VCaP (cell line): Measurements from ENCODE around the gene TCF3.
"Not testable (repeated sequence)": the region's sequence is repeated elsewhere in the genome, so short reads cannot be mapped to it uniquely, and the experiment has no call there.

Experiments
- H3K27ac ChIP-seq: fragments of 450-650 bp; 2 replicates; pipeline ENCODE4 v1.5.1; 2017
- TF ChIP-seq, protein P1 (sequence below): fragments of 450-650 bp; conservative IDR thresholded peaks from 2 replicates; pipeline ENCODE4 v1.5.1; 2017; ENCODE audit warnings: mild to moderate bottlenecking, moderate library complexity

The TCF3 gene

DNA sequence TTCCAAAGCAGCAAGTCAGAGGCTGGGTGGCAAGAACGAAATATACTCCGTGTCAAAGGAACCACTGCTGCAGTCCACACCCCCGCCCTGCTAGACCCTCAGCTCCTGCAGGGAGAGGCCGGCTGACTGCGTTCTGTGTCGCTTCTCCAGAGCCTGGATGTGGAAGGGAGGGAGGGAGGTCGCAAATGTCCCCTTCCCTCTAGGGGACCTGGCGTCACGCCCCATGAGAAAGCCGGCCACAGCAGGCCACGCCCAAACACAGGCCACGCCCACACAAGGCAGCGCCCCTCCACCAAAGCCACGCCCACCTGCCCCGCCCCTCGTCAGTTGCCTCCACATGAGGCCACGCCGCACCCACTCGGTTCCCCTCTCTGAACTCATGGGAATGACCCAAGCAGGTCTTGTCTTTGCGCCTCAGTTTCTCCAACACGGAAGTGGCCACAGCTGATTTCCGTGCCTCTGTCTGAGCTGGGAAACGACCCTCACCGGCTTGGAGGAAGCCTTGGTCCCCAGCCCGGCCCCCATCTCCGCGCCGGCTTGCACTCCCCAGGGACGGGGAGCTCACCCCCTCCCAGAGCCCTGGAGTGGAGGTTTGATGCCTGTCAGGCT is 38.4 kb upstream of the TCF3 start:
- no peak overlapping the region for H3K27ac ChIP-seq
- TF ChIP-seq, protein P1, sequence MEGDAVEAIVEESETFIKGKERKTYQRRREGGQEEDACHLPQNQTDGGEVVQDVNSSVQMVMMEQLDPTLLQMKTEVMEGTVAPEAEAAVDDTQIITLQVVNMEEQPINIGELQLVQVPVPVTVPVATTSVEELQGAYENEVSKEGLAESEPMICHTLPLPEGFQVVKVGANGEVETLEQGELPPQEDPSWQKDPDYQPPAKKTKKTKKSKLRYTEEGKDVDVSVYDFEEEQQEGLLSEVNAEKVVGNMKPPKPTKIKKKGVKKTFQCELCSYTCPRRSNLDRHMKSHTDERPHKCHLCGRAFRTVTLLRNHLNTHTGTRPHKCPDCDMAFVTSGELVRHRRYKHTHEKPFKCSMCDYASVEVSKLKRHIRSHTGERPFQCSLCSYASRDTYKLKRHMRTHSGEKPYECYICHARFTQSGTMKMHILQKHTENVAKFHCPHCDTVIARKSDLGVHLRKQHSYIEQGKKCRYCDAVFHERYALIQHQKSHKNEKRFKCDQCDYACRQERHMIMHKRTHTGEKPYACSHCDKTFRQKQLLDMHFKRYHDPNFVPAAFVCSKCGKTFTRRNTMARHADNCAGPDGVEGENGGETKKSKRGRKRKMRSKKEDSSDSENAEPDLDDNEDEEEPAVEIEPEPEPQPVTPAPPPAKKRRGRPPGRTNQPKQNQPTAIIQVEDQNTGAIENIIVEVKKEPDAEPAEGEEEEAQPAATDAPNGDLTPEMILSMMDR: no peak

DNA sequence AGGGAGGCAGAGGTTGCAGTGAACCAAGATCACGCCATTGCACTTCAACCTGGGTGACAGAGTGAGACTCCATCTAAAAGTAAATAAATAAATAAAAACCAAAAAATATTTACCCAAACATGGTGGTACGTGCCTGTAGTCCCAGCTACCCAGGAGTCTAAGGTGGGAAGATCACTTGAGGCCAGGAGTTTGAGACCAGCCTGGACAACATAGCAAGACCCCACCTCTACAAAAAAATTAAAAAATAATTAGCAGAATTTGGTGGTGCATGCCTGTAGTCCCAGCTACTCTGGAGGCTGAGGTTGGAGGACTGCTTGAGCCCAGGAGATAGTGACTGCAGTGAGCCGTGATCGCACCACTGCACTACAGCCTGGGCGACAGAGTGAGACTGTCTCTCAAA is 33.4 kb upstream of the TCF3 start:
- not testable (repeated sequence) for H3K27ac ChIP-seq

DNA sequence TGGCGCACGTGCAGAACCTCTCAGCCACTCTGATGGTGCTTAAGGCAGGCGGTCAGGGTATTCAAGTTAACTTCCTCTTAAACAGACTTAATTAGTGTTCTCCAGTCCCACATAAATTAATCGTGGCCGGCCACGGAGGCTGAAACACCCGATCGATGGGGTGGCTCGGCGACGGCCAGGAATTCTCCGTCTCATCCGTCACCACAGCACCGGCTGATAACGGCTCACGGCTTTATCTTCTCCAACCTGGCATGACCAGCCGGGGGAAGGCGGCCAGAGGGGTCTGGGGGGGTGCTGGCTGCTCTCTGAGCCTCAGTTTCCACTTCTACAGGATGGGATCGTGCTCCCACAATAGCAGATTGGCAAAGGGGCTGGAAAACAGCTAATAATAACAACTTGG is 32.6 kb upstream of the TCF3 start:
- TF ChIP-seq, protein P1: no peak

DNA sequence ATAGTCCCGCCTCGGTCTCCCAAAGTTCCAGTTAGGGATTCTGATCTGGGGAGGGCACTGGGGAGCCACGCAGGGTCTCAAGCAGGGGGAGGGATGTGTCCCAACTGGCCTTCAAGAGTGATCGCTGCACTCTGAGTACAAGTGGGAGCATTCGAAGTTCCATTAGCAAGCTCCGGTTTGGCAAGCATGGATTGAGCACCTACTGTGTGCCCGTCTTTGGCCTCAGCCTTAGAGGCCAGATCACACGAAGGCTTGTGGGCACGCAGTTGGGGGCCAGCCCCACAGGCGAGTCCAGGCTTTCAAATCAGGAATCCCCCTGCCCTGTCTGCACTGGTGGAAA is 32.1 kb upstream of the TCF3 start:
- TF ChIP-seq, protein P1: no peak
- H3K27ac ChIP-seq: no peak overlapping the region

More for the DNA sequence above, 32.6 kb upstream of the TCF3 start:
- no peak overlapping the region for H3K27ac ChIP-seq

DNA sequence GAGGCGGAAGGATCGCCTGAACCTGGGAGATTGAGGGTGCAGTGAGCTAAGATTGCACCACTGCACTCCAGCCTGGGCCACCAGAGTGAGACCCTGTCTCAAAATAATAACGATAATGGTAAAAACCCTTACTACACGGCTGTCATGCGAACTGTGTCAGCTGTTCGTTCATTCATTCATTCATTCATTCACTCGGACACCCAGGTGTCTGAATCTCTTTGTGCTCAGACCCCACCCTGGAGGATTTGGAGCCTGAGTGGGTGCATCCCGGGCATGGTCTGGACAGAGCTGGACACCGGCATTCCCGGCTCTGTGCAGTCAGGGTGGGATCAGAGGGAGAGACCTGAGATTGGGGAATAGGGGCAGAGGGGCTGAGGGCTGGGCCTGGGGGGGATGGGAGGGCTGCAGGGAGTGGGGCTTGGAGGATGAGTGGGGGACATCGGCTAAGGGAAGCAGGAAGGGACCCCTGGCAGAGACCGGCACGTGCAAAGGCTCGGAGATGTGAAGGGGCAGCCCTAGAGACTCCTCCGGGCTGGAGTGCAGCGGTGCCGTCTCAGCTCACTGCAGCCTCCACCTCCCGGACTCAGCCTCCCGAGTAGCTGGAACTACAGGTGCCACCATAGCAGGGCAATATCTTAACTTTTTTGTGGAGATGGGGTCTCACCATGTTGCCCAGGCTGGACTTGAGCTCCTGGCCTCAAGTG is 31.6 kb upstream of the TCF3 start:
- TF ChIP-seq, protein P1: no peak
- no peak overlapping the region for H3K27ac ChIP-seq

DNA sequence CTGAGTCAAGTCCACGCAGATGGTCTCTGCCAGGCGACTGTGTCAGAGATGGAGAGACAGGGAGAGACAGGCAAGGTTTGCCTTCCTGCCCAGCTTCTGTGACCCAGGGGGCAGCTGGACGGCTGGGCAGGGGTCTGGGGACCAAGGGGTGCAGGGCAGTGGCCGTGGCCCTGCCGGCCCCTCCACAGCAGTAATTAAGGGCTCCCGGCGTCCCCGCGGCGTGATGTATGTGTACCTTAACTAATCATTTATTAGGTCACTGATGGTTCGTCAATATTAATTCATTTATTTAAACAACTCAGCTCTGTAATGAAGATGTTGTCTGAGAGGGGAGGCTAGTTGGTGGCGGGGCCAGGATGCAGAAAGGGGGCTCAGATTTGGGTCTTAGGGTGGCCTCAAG is 28.6 kb upstream of the TCF3 start:
- TF ChIP-seq, protein P1: no peak

DNA sequence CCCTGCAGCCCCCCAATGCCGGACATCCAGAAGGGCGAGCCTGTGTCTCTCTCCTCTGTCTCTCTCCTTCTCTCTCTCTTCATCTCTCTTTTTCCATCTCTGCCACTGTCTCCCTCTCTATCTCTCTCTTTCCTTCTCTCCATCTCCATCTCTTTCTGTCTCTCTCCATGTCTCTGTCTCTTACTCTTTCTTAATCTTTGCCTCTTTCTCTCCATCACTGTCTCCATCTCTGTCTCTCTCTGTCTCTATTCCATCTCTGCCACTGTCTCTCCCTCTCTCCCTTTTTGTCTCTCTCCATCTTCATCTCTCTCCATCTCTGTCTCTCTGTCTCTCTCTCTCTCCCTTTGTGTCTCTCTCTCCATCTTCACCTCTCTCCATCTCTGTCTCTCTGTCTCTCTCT is 25.7 kb upstream of the TCF3 start:
- TF ChIP-seq, protein P1: no peak
- H3K27ac ChIP-seq: no peak overlapping the region

More for the DNA sequence above, 28.6 kb upstream of the TCF3 start:
- H3K27ac ChIP-seq: no peak overlapping the region
